A549 (cell line): Measurements from ENCODE around the gene SPPL2A. TPM values are rescaled to one million over a fixed set of nuclear protein-coding genes. Genes with fewer than 3 reads are reported as not detected.

Source experiments
- ATAC-seq, 2 experiments: fragments of 200-7000 bp in 1 of 2; fragments of >200 bp in 1 of 2; cut with Nextera tagmentation in 1 of 2; cut with Tn5 transposase in 1 of 2; 3 replicates each; pipeline versions ENCODE4 v1.8.0 to v1.9.1; 2018 to 2020; ENCODE audit warnings: mild to moderate bottlenecking in 1 of 2, moderate library complexity in 1 of 2
- CTCF ChIA-PET: fragments of 300-600 bp; sonication (Branson Sonifier 250); formaldehyde crosslinking; extraction: SDS; loops from one replicate; lab custom pipeline; 2021; ENCODE audit warnings: antibody characterized with exemption, inconsistent platforms; lab: Yijun Ruan, JAX
- POLR2A ChIA-PET: fragments of 350-600 bp; formaldehyde crosslinking; extraction: SDS; loops from one replicate; lab custom pipeline; 2021; ENCODE audit warnings: antibody characterized with exemption, inconsistent platforms; lab: Yijun Ruan, JAX
- DNase-seq, 2 experiments: peaks; one replicate each; pipeline versions ENCODE4 v3.0.0 to v3.0.0-alpha.2; 2011 to 2016; ENCODE audit warnings: low read depth in 1 of 2, low spot score in 1 of 2
- FAIRE-seq: peaks from 2 replicates; lab custom pipeline; 2011; peaks lifted over from hg19 to GRCh38; lab: Jason Lieb, UNC
- H3K27ac ChIP-seq, 2 experiments: fragments of >200 bp; sonication (Bioruptor Twin); formaldehyde crosslinking; 3 replicates each; pipeline ENCODE4 v1.5.1; 2016 to 2017
- H3K4me1 ChIP-seq: fragments of >200 bp; sonication (Bioruptor Twin); formaldehyde crosslinking; 3 replicates; pipeline ENCODE4 v1.6.1; 2016
- H3K4me2 ChIP-seq: fragments of >200 bp; sonication (Bioruptor Twin); formaldehyde crosslinking; 3 replicates; pipeline ENCODE4 v1.6.1; 2016
- H3K4me3 ChIP-seq: fragments of >200 bp; sonication (Bioruptor Twin); formaldehyde crosslinking; 3 replicates; pipeline ENCODE4 v1.5.1; 2016
- H3K9me3 ChIP-seq: fragments of >200 bp; sonication (Bioruptor Twin); formaldehyde crosslinking; 3 replicates; pipeline ENCODE4 v1.6.1; 2016
- BHLHE40 ChIP-seq: IDR thresholded peaks from 2 replicates; pipeline ENCODE4 v1.6.1; 2012; ENCODE audit warnings: low read depth, low read length, inconsistent platforms
- CBX2 ChIP-seq: fragments of 200-600 bp; sonication (generic); IDR thresholded peaks from 2 replicates; pipeline ENCODE4 v1.6.1; 2016; ENCODE audit warnings: low read depth, mild to moderate bottlenecking, borderline replicate concordance
- CEBPB ChIP-seq, 2 experiments: fragments of >200 bp in 1 of 2; sonication (Bioruptor Twin) in 1 of 2; formaldehyde crosslinking in 1 of 2; IDR thresholded peaks; 2 replicates each; pipeline ENCODE4 v1.6.1; 2012 to 2016
- ELK1 ChIP-seq: fragments of 150-350 bp; IDR thresholded peaks from 2 replicates; pipeline ENCODE4 v1.6.1; 2014; ENCODE audit warnings: low read depth, mild to moderate bottlenecking, low read length
- EP300 ChIP-seq, 2 experiments: fragments of >200 bp; sonication (Bioruptor Twin); formaldehyde crosslinking; IDR thresholded peaks; 2 replicates in 1 of 2; 3 replicates in 1 of 2; pipeline ENCODE4 v1.6.1; 2016 to 2017
- ESRRA ChIP-seq: fragments of 150-350 bp; IDR thresholded peaks from 2 replicates; pipeline ENCODE4 v1.6.1; 2014; ENCODE audit warnings: mild to moderate bottlenecking, low read length, borderline replicate concordance
- FOSB ChIP-seq: fragments of 250-450 bp; sonication (Bioruptor Pico); IDR thresholded peaks from 2 replicates; pipeline ENCODE4 v1.5.0; 2020; ENCODE audit warnings: mild to moderate bottlenecking, moderate library complexity
- GATA3 ChIP-seq: IDR thresholded peaks from 2 replicates; pipeline ENCODE4 v1.6.1; 2012; ENCODE audit warnings: borderline replicate concordance
- HEYL ChIP-seq: fragments of 250-450 bp; sonication (Bioruptor Pico); IDR thresholded peaks from 2 replicates; pipeline ENCODE4 v1.8.0; 2021; ENCODE audit warnings: mild to moderate bottlenecking, moderate library complexity
- HMGXB4 ChIP-seq: fragments of 250-450 bp; sonication (Bioruptor Pico); IDR thresholded peaks from 2 replicates; pipeline ENCODE4 v1.5.0; 2021; ENCODE audit warnings: mild to moderate bottlenecking, moderate library complexity, borderline replicate concordance
- HOXA7 ChIP-seq: fragments of 250-450 bp; sonication (Bioruptor Pico); IDR thresholded peaks from 2 replicates; pipeline ENCODE4 v1.5.0; 2020; ENCODE audit warnings: mild to moderate bottlenecking, moderate library complexity
- HOXB13 ChIP-seq: fragments of 250-450 bp; sonication (Bioruptor Pico); IDR thresholded peaks from 2 replicates; pipeline ENCODE4 v1.5.0; 2020; ENCODE audit warnings: low read depth, mild to moderate bottlenecking, moderate library complexity
- KDM5A ChIP-seq: fragments of 200-600 bp; sonication (generic); IDR thresholded peaks from 2 replicates; pipeline ENCODE4 v1.6.1; 2016; ENCODE audit warnings: antibody characterized with exemption, mild to moderate bottlenecking
- MYC ChIP-seq: IDR thresholded peaks from 2 replicates; pipeline ENCODE4 v1.6.1; 2012; ENCODE audit warnings: mild to moderate bottlenecking, inconsistent platforms, low read length, improper control_type of control experiment, borderline replicate concordance
- NPAS2 ChIP-seq: fragments of 250-450 bp; sonication (Bioruptor Pico); IDR thresholded peaks from 2 replicates; pipeline ENCODE4 v1.8.0; 2022; ENCODE audit warnings: mild to moderate bottlenecking, moderate library complexity, borderline replicate concordance
- NR3C1 ChIP-seq: fragments of >200 bp; sonication (Bioruptor Twin); formaldehyde crosslinking; IDR thresholded peaks from 3 replicates; pipeline ENCODE4 v1.6.1; 2017
- PHF8 ChIP-seq: fragments of 200-600 bp; sonication (generic); IDR thresholded peaks from 2 replicates; pipeline ENCODE4 v1.6.1; 2016; ENCODE audit warnings: low read depth, mild to moderate bottlenecking, antibody characterized with exemption, moderate library complexity, borderline replicate concordance
- RARB ChIP-seq: fragments of 250-450 bp; sonication (Bioruptor Pico); IDR thresholded peaks from 2 replicates; pipeline ENCODE4 v1.8.0; 2021; ENCODE audit warnings: mild to moderate bottlenecking, moderate library complexity
- RNF2 ChIP-seq: fragments of 200-600 bp; sonication (generic); IDR thresholded peaks from 2 replicates; pipeline ENCODE4 v1.6.1; 2016; ENCODE audit warnings: low read depth, mild to moderate bottlenecking, antibody characterized with exemption, moderate library complexity, borderline replicate concordance
- TP53 ChIP-seq: fragments of 250-450 bp; sonication (Bioruptor Pico); IDR thresholded peaks from 2 replicates; pipeline ENCODE4 v1.5.0; 2021; ENCODE audit warnings: mild to moderate bottlenecking, moderate library complexity
- ZC3H11A ChIP-seq: fragments of 450-650 bp; IDR thresholded peaks from 2 replicates; pipeline ENCODE4 v1.6.1; 2014; ENCODE audit warnings: antibody characterized with exemption, mild to moderate bottlenecking
- ZFP36 ChIP-seq: fragments of 450-650 bp; IDR thresholded peaks from 2 replicates; pipeline ENCODE4 v1.6.1; 2014; ENCODE audit warnings: borderline replicate concordance; ENCODE audit not compliant: partially characterized antibody
- ZNF302 ChIP-seq: fragments of 250-450 bp; sonication (Bioruptor Pico); IDR thresholded peaks from 2 replicates; pipeline ENCODE4 v1.9.0; 2021; ENCODE audit warnings: inconsistent platforms, mild to moderate bottlenecking, moderate library complexity
- WGBS: methylation state at CpG from one replicate; pipeline ENCODE4 v1.1.6; 2017; ENCODE audit errors: missing lambda C conversion rate; 5-methylcytosine and 5-hydroxymethylcytosine counted together
- polyA minus RNA-seq: library from RNA; depleted of rRNA, polyadenylated mRNA; stranded (reverse); fragments of >200 nt; gene quantifications from 2 replicates; pipeline ENCODE4 v1.2.3, GENCODE V29; 2011; rRNA and poly(A)+ RNA removed
- polyA plus RNA-seq, 4 experiments: library from polyadenylated mRNA; depleted of rRNA in 3 of 4; stranded (reverse); fragments of >200 nt; fragmentation: RNase III in 1 of 4; extraction: RNeasy Plus Mini Kit Qiagen cat#74134 plus additional on column Dnase treatment in 1 of 4; gene quantifications; 2 replicates in 3 of 4; 3 replicates in 1 of 4; pipeline ENCODE4 v1.2.3, GENCODE V29; 2011 to 2017
- TF ChIP-seq, protein P1 (sequence below): fragments of >200 bp; sonication (Bioruptor Twin); formaldehyde crosslinking; IDR thresholded peaks from 3 replicates; pipeline ENCODE4 v1.6.1; 2016
- TF ChIP-seq, protein P2 (sequence below): fragments of >200 bp; sonication (Bioruptor Twin); formaldehyde crosslinking; IDR thresholded peaks from 2 replicates; pipeline ENCODE4 v1.6.1; 2016
- TF ChIP-seq, protein P3 (sequence below): fragments of 200-600 bp; sonication (generic); IDR thresholded peaks from 2 replicates; pipeline ENCODE4 v1.6.1; 2016; ENCODE audit warnings: antibody characterized with exemption, mild to moderate bottlenecking, moderate library complexity
- TF ChIP-seq, protein P4 (sequence below): IDR thresholded peaks from 2 replicates; pipeline ENCODE4 v1.6.1; 2012; ENCODE audit warnings: low read depth, borderline replicate concordance

The SPPL2A gene, protein sequence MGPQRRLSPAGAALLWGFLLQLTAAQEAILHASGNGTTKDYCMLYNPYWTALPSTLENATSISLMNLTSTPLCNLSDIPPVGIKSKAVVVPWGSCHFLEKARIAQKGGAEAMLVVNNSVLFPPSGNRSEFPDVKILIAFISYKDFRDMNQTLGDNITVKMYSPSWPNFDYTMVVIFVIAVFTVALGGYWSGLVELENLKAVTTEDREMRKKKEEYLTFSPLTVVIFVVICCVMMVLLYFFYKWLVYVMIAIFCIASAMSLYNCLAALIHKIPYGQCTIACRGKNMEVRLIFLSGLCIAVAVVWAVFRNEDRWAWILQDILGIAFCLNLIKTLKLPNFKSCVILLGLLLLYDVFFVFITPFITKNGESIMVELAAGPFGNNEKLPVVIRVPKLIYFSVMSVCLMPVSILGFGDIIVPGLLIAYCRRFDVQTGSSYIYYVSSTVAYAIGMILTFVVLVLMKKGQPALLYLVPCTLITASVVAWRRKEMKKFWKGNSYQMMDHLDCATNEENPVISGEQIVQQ
- polyA plus RNA-seq (2011; rRNA removed) (138 and 163 TPM in 2 replicates), polyA plus RNA-seq (2017; fragmentation: RNase III; extraction: RNeasy Plus Mini Kit Qiagen cat#74134 plus additional on column Dnase treatment) (81.3 to 91.9 TPM (median 87.7 TPM) in 3 replicates), polyA minus RNA-seq (53.0 and 61.3 TPM in 2 replicates)
- polyA plus RNA-seq (2012; cell fraction: cytosol; rRNA removed) = 34.3 and 47.5 TPM in 2 replicates
- polyA plus RNA-seq (2012; cell fraction: nucleus; rRNA removed) = 65.9 and 77.7 TPM in 2 replicates

DNA sequence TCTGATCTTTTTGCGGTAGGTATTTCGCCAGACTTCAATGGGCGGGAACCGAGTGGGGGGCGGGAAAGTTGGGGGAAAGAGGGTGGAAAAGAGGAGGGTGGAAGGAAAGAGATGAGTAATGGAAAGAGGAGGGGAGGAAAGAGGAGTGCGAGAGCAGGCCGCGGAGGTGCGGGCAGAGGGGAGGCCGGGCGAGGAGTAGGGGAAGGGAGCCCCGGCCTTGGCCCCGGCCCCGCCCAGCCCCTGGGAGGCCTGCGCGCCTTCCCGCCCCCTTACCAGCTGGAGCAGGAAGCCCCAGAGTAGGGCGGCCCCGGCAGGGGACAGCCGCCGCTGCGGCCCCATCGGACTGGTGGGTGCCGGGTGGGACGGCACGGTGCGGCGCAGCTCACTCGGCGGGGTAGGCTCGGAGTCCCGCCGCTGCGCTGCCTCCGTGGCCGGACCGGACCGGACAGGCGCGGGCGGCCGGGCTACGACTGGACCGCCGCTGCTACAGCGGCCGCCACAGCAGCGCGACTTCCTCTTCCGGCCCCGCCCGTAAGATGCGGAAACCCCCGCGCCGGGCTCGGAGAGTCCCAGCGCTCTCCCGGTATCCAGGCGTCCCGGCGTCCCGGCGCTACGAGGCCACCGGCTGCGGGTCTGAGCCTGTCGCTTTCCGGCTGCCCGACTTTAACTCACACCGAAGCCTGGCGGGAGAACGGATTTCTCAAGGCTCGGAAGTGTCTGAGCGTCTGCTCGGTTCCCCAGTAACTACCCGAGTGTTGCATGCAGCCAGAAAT is at the start of gene SPPL2A:
Gene SPPL2A, minus strand, starts transcription at position 512 of the 773 bp plus-strand sequence. Its CDS starts 173 bp downstream, at position 339.
- Histone ChIP-seq H3K9me3 (no peaks in the 10 kb centered on the region), H3K27ac (peak within 1 kb of the TSS; percentile 92 to 95), H3K4me2 (peak within 1 kb of the TSS; percentile 95), H3K4me1 (peaks cover 28% of the 10 kb centered on the region), H3K4me3 (peak within 1 kb of the TSS; percentile 59)
- FAIRE-seq (no peak), ATAC-seq (peak; percentile 97 to 98), DNase-seq (peak; percentile 93 to 95)
- ChIA-PET CTCF (interaction anchor here (0.7 to 3.2 kb wide), 3 partner anchors 17 to 120 kb away, joined by 3 to 13 read pairs (median 8); no protein-coding TSS in a partner anchor), POLR2A (interaction anchor here (0.6 to 1.9 kb wide), 11 partner anchors 9 to 120 kb away, joined by 3 to 13 read pairs (median 5); no protein-coding TSS in a partner anchor)
- WGBS = 2% methylated on average over 58 of the region's 77 CpGs
- no peak for TF ChIP-seq NPAS2 (CRISPR knock-in tag)
- no peak for TF ChIP-seq BHLHE40
- TF ChIP-seq FOSB (CRISPR knock-in tag) = no peak
- no peak for TF ChIP-seq MYC
- TF ChIP-seq PHF8 = peak; percentile 94
- TF ChIP-seq RNF2 = no peak
- no peak for TF ChIP-seq NR3C1
- no peak for TF ChIP-seq HOXB13 (CRISPR knock-in tag)
- TF ChIP-seq TP53 = no peak
- TF ChIP-seq, protein P1, sequence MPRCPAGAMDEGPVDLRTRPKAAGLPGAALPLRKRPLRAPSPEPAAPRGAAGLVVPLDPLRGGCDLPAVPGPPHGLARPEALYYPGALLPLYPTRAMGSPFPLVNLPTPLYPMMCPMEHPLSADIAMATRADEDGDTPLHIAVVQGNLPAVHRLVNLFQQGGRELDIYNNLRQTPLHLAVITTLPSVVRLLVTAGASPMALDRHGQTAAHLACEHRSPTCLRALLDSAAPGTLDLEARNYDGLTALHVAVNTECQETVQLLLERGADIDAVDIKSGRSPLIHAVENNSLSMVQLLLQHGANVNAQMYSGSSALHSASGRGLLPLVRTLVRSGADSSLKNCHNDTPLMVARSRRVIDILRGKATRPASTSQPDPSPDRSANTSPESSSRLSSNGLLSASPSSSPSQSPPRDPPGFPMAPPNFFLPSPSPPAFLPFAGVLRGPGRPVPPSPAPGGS = peak; percentile 99
- TF ChIP-seq, protein P2, sequence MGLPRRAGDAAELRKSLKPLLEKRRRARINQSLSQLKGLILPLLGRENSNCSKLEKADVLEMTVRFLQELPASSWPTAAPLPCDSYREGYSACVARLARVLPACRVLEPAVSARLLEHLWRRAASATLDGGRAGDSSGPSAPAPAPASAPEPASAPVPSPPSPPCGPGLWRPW = no peak
- TF ChIP-seq HOXA7 = no peak
- TF ChIP-seq ZFP36 = no peak
- no peak for TF ChIP-seq ELK1
- TF ChIP-seq RARB (CRISPR knock-in tag) = no peak
- TF ChIP-seq EP300 (IDR thresholded peaks at IDR 0.05) = no peak
- no peak for TF ChIP-seq HEYL (CRISPR knock-in tag)
- TF ChIP-seq, protein P3, sequence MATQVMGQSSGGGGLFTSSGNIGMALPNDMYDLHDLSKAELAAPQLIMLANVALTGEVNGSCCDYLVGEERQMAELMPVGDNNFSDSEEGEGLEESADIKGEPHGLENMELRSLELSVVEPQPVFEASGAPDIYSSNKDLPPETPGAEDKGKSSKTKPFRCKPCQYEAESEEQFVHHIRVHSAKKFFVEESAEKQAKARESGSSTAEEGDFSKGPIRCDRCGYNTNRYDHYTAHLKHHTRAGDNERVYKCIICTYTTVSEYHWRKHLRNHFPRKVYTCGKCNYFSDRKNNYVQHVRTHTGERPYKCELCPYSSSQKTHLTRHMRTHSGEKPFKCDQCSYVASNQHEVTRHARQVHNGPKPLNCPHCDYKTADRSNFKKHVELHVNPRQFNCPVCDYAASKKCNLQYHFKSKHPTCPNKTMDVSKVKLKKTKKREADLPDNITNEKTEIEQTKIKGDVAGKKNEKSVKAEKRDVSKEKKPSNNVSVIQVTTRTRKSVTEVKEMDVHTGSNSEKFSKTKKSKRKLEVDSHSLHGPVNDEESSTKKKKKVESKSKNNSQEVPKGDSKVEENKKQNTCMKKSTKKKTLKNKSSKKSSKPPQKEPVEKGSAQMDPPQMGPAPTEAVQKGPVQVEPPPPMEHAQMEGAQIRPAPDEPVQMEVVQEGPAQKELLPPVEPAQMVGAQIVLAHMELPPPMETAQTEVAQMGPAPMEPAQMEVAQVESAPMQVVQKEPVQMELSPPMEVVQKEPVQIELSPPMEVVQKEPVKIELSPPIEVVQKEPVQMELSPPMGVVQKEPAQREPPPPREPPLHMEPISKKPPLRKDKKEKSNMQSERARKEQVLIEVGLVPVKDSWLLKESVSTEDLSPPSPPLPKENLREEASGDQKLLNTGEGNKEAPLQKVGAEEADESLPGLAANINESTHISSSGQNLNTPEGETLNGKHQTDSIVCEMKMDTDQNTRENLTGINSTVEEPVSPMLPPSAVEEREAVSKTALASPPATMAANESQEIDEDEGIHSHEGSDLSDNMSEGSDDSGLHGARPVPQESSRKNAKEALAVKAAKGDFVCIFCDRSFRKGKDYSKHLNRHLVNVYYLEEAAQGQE = no peak
- peak; percentile 57 to 86; a peak in 3 of 4 replicates for TF ChIP-seq CEBPB (IDR thresholded peaks at IDR 0.05)
- peak; percentile 53; the same call in 1 of the 2 replicates for TF ChIP-seq ESRRA
- TF ChIP-seq KDM5A = no peak
- TF ChIP-seq, protein P4, sequence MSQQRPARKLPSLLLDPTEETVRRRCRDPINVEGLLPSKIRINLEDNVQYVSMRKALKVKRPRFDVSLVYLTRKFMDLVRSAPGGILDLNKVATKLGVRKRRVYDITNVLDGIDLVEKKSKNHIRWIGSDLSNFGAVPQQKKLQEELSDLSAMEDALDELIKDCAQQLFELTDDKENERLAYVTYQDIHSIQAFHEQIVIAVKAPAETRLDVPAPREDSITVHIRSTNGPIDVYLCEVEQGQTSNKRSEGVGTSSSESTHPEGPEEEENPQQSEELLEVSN = no peak; the same call in none of the 2 replicates
- no peak for TF ChIP-seq ZC3H11A
- peak; percentile 60 for TF ChIP-seq GATA3
- TF ChIP-seq CBX2 = no peak
- TF ChIP-seq ZNF302 (CRISPR knock-in tag) = no peak
- peak; percentile 49; the same call in 1 of the 2 replicates for TF ChIP-seq HMGXB4
